Measurements from ENCODE around the gene TTYH1. TPM values are rescaled to one million over a fixed set of nuclear protein-coding genes. Genes with fewer than 3 reads are reported as not detected.

Gene TTYH1
- total RNA-seq, 1 experiment from 2014 or later, result 0.62 TPM

DNA sequence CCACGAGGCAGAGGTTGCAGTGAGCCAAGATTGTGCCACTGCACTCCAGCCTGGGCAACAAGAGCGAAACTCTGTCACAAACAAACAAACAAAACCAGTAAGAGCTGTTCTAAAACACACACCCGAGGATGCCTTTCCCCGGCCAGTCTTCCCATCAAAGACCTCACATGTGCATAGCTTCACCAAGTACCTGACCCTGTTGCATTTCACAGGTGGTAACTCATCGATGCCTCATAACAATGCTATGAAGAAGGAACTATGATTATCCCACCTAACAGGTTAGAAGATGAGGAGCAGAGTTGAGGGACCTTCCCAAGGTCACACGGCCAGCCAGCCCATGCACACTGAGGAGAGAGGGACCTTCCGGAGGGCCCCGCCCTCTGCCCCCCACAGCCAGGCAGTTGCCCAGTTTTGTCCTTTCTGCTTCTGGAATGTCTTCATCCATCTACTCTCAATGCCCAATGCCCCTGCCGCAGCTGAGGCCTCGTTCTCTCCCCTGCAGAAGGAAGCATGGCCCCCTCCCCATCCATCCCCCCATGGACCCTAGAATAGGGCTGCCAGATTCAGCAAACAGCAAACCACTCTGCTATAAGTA is 17.0 kb downstream of the TTYH1 start:
- TF ChIP-seq, protein P1, sequence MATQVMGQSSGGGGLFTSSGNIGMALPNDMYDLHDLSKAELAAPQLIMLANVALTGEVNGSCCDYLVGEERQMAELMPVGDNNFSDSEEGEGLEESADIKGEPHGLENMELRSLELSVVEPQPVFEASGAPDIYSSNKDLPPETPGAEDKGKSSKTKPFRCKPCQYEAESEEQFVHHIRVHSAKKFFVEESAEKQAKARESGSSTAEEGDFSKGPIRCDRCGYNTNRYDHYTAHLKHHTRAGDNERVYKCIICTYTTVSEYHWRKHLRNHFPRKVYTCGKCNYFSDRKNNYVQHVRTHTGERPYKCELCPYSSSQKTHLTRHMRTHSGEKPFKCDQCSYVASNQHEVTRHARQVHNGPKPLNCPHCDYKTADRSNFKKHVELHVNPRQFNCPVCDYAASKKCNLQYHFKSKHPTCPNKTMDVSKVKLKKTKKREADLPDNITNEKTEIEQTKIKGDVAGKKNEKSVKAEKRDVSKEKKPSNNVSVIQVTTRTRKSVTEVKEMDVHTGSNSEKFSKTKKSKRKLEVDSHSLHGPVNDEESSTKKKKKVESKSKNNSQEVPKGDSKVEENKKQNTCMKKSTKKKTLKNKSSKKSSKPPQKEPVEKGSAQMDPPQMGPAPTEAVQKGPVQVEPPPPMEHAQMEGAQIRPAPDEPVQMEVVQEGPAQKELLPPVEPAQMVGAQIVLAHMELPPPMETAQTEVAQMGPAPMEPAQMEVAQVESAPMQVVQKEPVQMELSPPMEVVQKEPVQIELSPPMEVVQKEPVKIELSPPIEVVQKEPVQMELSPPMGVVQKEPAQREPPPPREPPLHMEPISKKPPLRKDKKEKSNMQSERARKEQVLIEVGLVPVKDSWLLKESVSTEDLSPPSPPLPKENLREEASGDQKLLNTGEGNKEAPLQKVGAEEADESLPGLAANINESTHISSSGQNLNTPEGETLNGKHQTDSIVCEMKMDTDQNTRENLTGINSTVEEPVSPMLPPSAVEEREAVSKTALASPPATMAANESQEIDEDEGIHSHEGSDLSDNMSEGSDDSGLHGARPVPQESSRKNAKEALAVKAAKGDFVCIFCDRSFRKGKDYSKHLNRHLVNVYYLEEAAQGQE (IDR thresholded peaks at IDR 0.05; ENCODE audit: insufficient read depth in 1 of 2, low read depth in 2 of 2, low read length in 1 of 2), result no peak
- TF ChIP-seq, protein P2, sequence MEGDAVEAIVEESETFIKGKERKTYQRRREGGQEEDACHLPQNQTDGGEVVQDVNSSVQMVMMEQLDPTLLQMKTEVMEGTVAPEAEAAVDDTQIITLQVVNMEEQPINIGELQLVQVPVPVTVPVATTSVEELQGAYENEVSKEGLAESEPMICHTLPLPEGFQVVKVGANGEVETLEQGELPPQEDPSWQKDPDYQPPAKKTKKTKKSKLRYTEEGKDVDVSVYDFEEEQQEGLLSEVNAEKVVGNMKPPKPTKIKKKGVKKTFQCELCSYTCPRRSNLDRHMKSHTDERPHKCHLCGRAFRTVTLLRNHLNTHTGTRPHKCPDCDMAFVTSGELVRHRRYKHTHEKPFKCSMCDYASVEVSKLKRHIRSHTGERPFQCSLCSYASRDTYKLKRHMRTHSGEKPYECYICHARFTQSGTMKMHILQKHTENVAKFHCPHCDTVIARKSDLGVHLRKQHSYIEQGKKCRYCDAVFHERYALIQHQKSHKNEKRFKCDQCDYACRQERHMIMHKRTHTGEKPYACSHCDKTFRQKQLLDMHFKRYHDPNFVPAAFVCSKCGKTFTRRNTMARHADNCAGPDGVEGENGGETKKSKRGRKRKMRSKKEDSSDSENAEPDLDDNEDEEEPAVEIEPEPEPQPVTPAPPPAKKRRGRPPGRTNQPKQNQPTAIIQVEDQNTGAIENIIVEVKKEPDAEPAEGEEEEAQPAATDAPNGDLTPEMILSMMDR (IDR thresholded peaks at IDR 0.05), result no peak
- TF ChIP-seq SIN3A (IDR thresholded peaks at IDR 0.05; ENCODE audit: borderline replicate concordance, insufficient read depth, low read depth, low read length), result no peak
- TF ChIP-seq POLR2AphosphoS5 (IDR thresholded peaks at IDR 0.05; ENCODE audit: low read depth, low read length), result no peak
- TF ChIP-seq TCF7L2 (IDR thresholded peaks at IDR 0.05; ENCODE audit: low read depth, low read length), result no peak
- Histone ChIP-seq H3K4me1 (ENCODE audit: control insufficient read depth, insufficient read depth, low read length) (peaks cover 20% of the 10 kb centered on the region), H3K36me3 (ENCODE audit: control insufficient read depth, insufficient read depth, low read length) (no peaks in the 10 kb centered on the region), H3K27ac (ENCODE audit: low read length) (no peak overlapping the region), H3K27me3 (ENCODE audit: control insufficient read depth, insufficient read depth, low read length) (no peaks in the 10 kb centered on the region), H3K9me3 (ENCODE audit: control insufficient read depth, insufficient read depth, low read depth, low read length) (no peaks in the 10 kb centered on the region), H3K4me3 (ENCODE audit: low read depth in 2 of 2, low read length in 2 of 2) (no peak overlapping the region)
- ATAC-seq, result no peak
- in situ Hi-C loops (cut with HindIII; ENCODE audit: low pct_unique_long_range_greater_than_20kb, low sequenced_read_pairs) (no loop called here), intact Hi-C loops (cut with micrococcal nuclease; ENCODE audit: unreplicated experiment) (no loop called here)
- ChIA-PET POLR2A (interaction anchor here (0.6 kb wide), 1 partner anchor 21 kb away, joined by 4 read pairs; no protein-coding TSS in a partner anchor), CTCF (no interaction called here)
- DNase-seq (ENCODE audit: low read depth, low spot score), result no peak
- BruUV-seq (replicated peaks), result no TSS peak

DNA sequence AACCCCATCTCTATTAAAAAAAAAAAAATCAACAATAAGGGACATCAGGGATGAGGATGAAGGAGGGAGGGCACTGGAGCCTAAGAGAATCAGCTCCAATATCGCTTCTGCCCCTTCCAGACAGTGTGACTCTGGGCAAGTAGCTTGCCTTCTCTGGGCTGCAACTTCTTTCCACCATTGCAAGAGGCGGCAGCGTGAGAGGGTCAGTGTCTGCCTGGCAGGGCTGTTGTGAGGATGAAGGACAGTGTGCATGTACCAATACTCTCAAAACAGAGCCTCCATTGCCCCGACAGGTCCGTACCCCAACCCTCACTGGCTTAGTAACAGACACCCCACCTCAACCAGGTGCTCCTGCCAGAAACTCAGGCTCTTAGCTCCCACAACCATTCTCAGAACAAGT is 18.4 kb downstream of the TTYH1 start:
- Histone ChIP-seq H3K27me3 (ENCODE audit: control insufficient read depth, insufficient read depth, low read length) (no peaks in the 10 kb centered on the region), H3K4me1 (ENCODE audit: control insufficient read depth, insufficient read depth, low read length) (peaks cover 20% of the 10 kb centered on the region), H3K36me3 (ENCODE audit: control insufficient read depth, insufficient read depth, low read length) (no peaks in the 10 kb centered on the region), H3K27ac (ENCODE audit: low read length) (no peak overlapping the region), H3K9me3 (ENCODE audit: control insufficient read depth, insufficient read depth, low read depth, low read length) (no peaks in the 10 kb centered on the region), H3K4me3 (ENCODE audit: low read depth in 2 of 2, low read length in 2 of 2) (no peak overlapping the region)
- CTCF ChIA-PET, result interaction anchor here (0.7 kb wide), 1 partner anchor 14 kb away, joined by 6 read pairs; no protein-coding TSS in a partner anchor
- BruUV-seq (replicated peaks), result no TSS peak
- no peak for DNase-seq (ENCODE audit: low read depth, low spot score)
- TF ChIP-seq POLR2AphosphoS5 (IDR thresholded peaks at IDR 0.05; ENCODE audit: low read depth, low read length) (no peak), TCF7L2 (IDR thresholded peaks at IDR 0.05; ENCODE audit: low read depth, low read length) (no peak), SIN3A (IDR thresholded peaks at IDR 0.05; ENCODE audit: borderline replicate concordance, insufficient read depth, low read depth, low read length) (no peak)
- TF ChIP-seq, protein P1 (IDR thresholded peaks at IDR 0.05; ENCODE audit: insufficient read depth in 1 of 2, low read depth in 2 of 2, low read length in 1 of 2), result no peak
- TF ChIP-seq, protein P2 (IDR thresholded peaks at IDR 0.05), result no peak
- no peak for ATAC-seq
- intact Hi-C loops (cut with micrococcal nuclease; ENCODE audit: unreplicated experiment), result no loop called here
- POLR2A ChIA-PET, result interaction anchor here (0.6 to 0.7 kb wide), 2 partner anchors 15 to 315 kb away, joined by 3 read pairs; no protein-coding TSS in a partner anchor
- in situ Hi-C loops (cut with HindIII; ENCODE audit: low pct_unique_long_range_greater_than_20kb, low sequenced_read_pairs), result no loop called here
